HG03280 (cell line): ENCODE measurements around the gene PFAS.

Experiments
- ATAC-seq: cut with Tn5 transposase; IDR thresholded peaks from one replicate; pipeline ENCODE4 v1.9.1; 2021; ENCODE audit warnings: mild to moderate bottlenecking, moderate library complexity; ENCODE audit not compliant: unreplicated experiment

PFAS gene

DNA sequence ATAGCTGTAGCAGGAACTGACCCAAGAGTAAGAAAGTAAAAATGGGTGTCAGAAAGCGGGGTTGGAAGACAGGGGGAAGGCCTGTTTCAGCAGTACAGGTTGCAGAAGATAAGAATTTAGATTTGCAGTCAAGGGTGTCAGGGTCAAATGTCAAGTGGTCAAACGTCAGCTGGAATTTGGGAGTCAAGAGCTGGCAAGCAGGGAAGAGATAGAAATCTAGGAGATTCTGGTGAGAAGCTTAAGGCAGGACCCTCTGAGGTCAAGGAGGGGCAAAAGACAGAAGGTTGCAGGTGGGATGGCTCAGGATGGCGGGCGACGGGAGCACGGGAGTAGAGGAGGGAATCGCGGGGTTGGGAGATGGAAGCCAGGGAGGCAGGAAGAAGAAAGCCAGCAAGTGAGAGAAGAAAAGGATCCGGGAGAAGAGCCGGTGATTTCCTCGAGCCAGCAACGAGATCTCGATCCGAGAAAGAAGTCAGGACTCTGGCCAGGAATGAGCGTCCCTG lies 45.8 kb downstream of the PFAS start:
- no peak for ATAC-seq

DNA sequence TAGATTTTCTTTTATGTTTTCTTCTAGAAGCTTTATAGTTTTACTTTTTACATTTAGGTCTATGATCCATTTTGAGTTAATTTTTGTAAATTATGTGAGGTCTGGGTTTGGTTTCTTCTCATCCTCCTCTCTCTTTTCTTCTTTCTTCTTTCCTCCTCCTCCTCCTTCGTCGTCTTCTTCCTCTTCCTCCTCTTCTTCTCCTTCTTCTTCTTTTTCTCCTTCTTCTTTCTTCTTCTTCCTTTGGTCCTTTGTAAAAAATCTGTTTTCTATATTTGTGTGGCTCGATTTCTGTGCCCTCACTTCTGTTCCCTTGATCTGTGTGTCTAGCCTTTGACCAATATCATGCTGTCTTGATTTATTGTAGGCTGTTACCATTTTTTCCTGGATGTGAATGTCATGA lies 51.1 kb downstream of the PFAS start:
- no peak for ATAC-seq

DNA sequence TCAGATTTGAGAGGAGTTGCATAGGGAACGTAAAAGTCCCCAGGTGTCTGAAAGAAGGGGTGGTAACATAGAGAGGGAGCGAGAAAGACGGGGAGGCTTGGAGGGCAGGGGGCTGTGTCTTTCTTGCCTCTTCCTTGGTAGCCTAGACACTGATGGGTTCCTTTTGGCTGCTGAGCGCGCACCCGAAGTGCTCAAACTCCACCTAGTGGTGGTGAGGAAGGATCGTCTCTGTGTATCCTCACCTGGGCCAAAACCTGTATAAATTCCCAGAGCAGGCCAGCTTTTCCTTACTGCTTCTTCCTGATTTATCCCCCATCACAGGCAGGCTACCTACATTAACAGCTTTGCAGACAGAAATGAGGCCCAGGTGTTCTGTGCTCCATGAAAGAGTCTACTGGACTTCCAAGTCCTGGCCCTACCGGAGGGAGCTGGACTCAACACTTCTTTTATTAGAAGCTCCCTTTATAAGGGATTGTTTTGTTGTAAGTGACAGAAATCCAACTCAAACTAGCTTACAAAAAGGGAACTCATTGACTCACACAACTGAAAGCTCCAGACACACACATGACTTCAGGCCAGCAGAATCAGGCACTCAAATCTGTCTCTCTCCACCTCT lies 51.6 kb downstream of the PFAS start:
- ATAC-seq = peak; percentile 76

DNA sequence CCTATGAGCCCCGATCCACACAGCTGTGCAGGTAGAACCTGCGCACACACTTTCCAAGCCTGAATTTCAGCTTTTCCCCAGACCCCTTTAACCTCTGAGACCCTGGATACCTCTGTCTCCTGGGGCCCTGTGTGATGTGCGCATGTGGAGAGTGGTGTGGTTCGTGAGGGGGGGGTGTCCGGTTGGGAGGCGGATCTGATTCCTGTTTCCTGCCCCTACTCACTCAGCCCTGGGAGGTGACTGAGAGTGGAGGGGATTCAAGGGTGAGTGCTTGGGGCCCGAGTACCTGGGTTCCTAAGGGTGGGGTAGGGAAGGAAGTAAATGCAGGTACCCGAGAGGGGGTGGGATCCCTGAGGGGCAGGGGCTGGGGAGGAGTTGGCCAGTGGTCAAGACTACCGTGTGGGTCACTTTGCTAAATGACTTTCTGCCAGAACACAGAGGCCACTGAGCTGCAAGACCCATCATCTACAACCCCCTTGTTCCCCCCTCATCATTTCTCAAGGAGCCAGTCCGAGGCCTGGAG lies 61.6 kb downstream of the PFAS start:
- ATAC-seq = no peak

DNA sequence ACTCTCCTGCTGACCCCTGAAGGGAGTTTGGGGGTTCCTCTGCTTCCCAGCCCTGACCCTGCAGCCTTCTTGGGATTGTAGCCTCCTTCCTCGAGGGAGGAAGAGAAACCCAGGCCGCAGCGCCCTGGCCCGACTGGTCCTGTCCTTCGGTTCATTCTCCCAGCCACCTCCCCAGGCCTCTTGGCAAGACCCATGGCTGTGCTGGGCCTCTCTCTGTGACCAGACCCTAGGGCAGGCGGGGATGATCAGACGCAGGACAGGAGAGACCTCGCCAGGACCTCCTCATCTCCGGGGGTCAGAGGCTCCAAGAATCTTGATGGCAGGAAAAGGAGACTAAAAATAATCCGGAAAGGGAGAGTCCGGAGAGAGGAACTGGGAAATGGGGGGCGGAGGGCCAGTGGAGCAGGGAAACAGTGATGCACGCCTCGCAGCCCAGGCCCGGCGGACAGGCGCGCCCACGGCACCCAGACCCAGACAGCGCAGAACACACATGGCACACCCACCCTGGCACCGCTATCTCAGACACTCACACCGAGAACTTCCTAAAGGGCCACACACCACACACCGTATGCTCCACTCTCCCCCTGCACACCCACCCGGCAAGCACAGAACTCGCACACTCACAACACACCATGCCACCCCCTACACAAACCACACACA lies 62.2 kb downstream of the PFAS start:
- ATAC-seq = no peak

DNA sequence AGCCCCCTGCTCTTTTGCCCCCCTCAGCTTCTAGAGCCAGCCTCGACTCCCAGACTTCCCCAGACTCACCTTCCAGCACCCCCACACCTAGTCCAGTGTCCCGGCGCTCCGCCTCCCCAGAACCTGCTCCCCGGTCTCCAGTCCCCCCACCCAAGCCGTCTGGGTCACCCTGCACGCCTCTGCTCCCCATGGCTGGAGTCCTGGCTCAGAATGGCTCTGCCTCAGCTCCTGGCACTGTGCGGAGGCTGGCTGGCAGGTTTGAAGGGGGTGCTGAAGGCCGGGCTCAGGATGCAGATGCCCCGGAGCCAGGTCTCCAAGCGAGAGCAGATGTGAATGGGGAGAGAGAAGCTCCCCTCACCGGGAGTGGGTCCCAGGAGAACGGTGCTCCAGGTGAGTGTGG lies 63.2 kb downstream of the PFAS start:
- ATAC-seq = no peak

DNA sequence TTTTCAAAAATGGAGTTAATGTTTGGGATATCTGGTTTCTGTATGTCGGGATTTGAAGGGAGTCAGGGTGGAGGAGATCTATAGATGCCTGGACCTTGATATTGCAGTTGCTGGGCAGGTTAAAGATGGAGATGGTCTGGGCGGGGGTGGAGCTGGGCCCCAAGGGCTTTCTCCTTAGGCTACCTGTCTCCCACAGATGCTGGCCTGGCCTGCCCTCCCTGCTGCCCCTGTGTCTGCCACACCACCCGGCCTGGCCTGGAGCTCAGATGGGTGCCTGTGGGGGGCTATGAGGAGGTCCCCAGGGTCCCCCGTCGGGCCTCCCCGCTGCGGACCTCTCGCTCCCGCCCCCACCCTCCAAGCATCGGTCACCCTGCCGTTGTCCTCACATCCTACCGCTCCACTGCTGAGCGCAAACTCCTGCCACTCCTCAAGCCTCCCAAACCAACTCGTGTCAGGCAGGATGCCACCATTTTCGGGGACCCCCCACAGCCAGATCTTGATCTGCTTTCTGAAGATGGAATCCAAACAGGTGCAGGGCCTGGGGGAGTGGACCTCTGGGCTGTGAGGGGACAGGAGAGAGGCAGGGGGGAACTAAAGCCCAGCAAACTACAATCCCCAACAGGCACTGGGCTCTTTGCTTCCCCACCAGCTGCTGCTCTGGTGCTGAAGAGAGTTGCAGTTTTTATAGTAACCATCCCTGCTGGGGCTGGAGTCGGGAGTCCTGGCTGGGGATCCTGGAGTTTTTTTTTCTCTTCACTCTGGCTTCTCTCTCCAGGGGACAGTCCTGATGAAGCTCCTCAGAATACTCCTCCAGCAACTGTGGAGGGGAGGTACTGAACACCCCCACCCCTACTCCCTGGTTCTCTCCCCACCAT lies 63.9 kb downstream of the PFAS start:
- ATAC-seq = no peak

DNA sequence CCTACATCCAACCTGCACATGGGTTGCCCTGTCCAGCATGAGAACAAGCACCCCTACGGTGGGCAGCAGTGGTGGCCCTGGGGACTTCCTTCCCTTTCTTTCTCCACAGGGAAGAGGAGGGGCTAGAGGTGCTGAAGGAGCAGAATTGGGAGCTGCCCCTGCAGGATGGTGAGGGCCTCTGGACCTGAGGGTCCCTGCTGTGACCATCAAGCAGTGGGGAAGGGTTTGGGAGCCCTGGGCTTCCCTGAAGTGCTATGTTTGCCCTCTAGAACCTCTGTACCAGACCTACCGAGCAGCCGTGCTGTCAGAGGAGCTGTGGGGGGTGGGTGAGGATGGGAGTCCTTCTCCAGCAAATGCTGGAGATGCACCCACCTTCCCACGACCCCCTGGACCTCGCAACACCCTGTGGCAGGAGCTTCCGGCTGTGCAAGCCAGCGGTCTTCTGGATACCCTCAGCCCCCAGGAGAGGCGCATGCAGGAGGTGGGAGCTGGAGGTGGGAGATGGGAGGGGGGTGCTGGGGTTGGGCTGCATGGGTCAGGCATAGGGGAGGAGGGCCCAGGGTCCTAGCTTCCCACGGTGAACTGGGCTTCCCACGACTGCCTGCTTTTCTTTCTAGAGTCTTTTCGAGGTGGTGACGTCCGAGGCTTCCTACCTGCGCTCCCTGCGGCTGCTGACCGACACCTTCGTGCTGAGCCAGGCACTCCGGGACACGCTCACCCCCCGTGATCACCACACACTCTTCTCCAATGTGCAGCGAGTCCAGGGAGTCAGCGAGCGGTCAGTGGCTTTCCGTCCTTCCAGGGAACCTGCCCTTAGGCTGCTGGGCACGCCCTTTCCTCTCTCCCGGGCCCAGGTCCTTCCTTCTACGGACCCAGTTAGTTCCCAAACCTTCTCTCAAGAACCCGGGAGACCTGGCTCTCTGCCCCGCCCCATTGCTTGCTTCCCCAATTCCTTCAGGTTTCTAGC lies 66.0 kb downstream of the PFAS start:
- no peak for ATAC-seq

DNA sequence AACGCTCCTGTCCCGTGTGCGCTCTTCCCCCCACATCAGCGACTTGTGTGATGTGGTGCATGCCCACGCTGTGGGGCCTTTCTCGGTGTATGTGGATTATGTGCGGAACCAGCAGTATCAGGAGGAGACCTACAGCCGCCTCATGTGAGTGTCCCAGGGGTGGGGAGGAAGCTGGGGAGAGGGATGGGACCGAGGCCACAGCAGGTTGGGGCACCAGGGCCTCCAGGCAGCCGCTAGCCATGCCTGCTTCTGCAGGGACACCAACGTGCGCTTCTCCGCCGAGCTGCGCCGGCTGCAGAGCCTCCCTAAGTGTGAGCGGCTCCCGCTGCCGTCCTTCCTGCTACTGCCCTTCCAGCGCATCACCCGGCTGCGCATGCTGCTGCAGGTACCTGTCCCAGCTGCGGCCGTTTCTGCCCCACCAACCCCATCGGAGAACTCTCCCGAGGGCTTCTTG lies 66.7 kb downstream of the PFAS start:
- ATAC-seq = no peak

DNA sequence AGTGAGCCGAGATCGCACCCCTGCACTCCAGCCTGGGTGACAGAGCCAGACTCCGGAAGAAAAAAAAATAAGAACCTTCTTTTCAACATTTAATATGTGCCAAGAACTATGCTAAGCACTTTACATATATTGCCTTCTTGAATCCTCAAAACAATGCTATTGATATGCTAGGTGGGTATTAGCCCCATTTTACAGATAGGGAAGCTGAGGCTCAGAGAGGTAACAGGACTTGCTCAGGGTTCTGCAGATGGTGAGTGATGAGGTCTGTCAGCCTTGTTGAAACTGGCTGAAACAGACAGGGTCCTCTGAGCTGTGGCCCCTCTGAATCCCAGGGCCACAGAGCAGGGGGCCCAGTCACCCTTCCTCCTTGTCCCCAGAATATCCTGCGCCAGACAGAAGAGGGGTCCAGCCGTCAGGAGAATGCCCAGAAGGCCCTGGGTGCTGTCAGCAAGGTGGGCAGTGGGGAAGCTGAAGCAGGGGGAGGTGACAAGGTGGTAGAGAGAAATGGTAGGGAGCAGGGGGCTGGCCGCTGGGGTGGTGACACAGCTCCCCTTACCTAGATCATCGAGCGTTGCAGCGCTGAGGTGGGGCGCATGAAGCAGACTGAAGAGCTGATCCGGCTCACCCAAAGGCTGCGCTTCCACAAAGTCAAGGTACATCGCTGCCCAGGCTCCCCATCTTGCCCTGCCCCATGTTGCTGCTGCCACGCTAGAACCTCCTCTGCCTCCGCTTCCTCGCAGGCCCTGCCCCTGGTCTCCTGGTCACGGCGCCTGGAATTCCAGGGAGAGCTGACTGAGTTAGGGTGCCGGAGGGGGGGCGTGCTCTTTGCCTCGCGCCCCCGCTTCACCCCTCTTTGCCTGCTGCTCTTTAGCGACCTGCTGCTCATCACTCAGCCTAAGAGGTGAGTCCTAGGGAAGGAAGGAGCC lies 69.2 kb downstream of the PFAS start:
- ATAC-seq = no peak
